Fibroblast of the aortic adventitia (primary cell): Measurements from ENCODE around the gene AGO3. TPM values are rescaled to one million over a fixed set of nuclear protein-coding genes. Genes with fewer than 3 reads are reported as not detected.
A peak's percentile ranks its signal among the peaks of the same experiment; 100 is the strongest.

Experiments used
- DNase-seq: peaks from one replicate; pipeline ENCODE4 v3.0.0-alpha.2; 2010; ENCODE audit warnings: low read depth
- H3K4me3 ChIP-seq: 2 replicates; pipeline ENCODE4 v1.5.1; 2011; ENCODE audit warnings: low read depth, mild to moderate bottlenecking, control low read depth, low read length, moderate library complexity
- total RNA-seq: library from RNA; depleted of rRNA; stranded (reverse); fragments of >200 nt; gene quantifications from 2 replicates; pipeline ENCODE4 v1.2.3, GENCODE V29; 2012; ENCODE audit warnings: low replicate concordance
- TF ChIP-seq, protein P1 (sequence below): IDR thresholded peaks from 2 replicates; pipeline ENCODE4 v1.5.1; 2011; ENCODE audit warnings: mild to moderate bottlenecking, low read length, control low read depth, inconsistent platforms; ENCODE audit not compliant: insufficient read depth

AGO3 gene
- total RNA-seq, 1 donor: 17.5 TPM

DNA sequence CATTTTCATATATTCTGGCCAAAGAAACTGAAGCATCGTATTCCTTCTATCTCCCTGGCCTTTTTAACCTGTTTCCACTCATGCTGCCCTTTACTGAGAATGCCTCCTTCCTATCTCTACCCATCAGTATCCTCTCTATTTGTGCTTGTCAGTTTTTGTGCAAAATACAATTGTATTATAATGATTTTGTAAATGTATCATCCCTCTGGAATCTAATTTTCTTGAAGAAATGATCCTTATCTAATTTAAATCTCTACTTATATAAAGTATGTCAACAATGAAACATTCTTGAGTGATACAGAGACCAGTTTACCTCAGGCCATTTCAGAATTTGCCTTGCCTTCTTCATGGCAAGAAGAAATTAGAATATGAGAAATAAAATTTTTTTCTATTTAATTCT lies 93.9 kb downstream of the AGO3 start:
- TF ChIP-seq, protein P1, sequence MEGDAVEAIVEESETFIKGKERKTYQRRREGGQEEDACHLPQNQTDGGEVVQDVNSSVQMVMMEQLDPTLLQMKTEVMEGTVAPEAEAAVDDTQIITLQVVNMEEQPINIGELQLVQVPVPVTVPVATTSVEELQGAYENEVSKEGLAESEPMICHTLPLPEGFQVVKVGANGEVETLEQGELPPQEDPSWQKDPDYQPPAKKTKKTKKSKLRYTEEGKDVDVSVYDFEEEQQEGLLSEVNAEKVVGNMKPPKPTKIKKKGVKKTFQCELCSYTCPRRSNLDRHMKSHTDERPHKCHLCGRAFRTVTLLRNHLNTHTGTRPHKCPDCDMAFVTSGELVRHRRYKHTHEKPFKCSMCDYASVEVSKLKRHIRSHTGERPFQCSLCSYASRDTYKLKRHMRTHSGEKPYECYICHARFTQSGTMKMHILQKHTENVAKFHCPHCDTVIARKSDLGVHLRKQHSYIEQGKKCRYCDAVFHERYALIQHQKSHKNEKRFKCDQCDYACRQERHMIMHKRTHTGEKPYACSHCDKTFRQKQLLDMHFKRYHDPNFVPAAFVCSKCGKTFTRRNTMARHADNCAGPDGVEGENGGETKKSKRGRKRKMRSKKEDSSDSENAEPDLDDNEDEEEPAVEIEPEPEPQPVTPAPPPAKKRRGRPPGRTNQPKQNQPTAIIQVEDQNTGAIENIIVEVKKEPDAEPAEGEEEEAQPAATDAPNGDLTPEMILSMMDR: no peak
- no peak overlapping the region for H3K4me3 ChIP-seq
- no peak for DNase-seq

DNA sequence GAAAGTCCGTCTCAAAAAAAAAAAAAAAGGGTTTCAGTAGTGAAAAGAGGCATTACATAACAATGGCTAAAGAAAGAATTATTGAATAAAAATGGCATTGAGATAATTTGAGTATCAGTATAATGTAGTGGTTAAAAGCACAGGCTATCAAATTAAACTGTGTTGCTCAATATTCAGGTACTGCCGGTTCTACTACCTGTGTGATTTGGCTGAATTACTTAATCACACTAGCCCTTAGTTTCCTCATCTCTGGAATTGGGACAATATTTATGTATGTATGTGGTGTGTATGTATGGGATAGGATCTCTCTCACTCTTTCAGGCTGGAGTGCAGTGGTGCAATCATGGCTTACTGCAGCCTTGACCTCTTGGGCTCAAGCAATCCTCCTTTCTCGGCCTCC lies 96.9 kb downstream of the AGO3 start:
- no peak overlapping the region for H3K4me3 ChIP-seq
- no peak for DNase-seq
- TF ChIP-seq, protein P1: no peak

DNA sequence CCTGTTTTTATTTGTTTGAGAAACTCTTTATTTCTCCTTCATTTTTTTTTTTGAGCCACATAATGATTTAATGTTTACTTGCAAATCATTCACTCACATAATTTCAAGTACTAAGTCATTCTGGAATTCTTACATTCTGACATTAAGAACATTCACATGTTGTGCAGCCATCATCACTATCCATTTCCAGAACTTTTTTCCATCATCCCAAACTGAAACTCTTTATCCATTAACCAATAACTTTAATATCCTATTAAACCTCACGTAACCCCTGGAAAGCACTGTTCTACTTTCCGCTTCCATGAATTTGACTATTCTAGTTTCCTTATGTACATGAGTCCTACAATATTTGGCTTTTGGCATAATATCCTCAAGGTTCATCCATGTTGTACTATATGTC lies 100.5 kb downstream of the AGO3 start:
- DNase-seq: no peak
- TF ChIP-seq, protein P1: no peak
- no peak overlapping the region for H3K4me3 ChIP-seq

DNA sequence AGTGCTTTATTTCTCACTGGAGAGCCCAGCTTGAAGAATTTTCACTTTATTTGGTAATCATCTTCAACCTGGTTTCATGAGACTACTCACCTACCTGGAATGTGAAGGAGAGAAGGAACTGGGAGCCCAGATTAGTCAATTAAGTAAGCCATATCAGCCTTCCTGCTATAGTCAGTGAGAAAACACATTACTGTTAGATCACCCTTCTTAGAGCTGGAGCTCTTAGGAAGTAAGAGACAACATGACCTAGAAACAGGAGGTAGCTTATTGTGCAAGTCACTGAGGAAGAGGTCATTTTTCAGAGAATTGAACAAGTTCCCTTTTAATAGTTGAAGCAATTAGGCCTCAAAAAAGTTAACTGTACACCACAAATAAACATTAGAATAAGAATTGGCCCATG lies 103.8 kb downstream of the AGO3 start:
- TF ChIP-seq, protein P1: no peak
- peak; percentile 19 for DNase-seq
- no peak overlapping the region for H3K4me3 ChIP-seq

DNA sequence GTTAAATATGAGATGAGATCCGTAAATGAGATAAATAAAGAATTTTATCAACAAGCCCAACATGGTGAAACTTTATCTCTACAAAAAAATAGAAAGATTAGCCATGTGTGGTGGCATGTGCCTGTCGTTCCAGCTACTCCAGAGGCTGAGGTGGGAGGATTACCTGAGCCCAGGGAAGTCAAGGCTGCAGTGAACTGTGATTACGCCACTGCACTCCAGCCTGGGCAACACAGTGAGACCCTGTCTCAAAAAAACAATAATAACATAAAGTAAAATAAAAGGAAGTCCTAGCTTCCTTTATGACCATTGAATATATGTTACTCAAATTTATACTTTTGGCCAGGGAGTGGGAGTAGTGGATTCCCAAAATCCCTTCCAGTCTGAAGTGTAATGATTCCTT lies 104.2 kb downstream of the AGO3 start:
- DNase-seq: no peak
- TF ChIP-seq, protein P1: no peak
- no peak overlapping the region for H3K4me3 ChIP-seq

DNA sequence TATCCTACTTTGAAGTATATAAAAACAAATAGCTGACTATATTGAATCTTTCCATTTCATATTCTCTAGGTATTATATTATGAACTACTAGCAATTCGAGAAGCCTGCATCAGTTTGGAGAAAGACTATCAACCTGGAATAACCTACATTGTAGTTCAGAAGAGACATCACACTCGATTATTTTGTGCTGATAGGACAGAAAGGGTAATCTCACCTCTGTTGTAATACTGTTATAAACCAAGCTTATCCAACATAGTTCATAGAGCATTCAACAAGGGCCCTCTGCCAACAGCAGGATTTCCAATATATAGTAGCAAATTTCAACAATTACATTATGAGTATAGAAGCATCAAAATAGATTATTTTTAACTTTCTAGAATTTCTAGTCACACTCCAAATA lies 109.3 kb downstream of the AGO3 start:
- TF ChIP-seq, protein P1: no peak
- H3K4me3 ChIP-seq: no peak overlapping the region
- DNase-seq: no peak

DNA sequence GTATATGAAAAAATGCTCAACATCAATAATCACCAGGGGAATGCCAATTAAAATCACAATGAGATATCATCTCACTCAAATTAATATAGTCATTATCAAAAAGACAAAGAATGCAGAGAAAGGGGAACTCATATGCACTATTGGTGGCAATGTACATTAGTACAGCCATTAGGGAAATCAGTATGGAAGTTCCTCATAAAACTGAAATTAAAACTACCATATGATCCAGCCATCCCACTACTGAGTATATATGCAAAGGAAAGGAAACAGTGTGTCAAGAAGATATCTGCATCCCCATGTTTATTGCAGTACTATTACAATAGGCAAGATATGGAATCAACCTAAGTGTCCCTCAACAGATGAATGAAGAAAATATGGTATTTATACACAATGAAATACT lies 120.9 kb downstream of the AGO3 start:
- DNase-seq: no peak
- TF ChIP-seq, protein P1: no peak
- H3K4me3 ChIP-seq: no peak overlapping the region
